PFSK-1 (cell line): Measurements from ENCODE around the gene TMEM43.

Experiments used
- SIN3A ChIP-seq: IDR thresholded peaks from 2 replicates; pipeline ENCODE4 v1.6.1; 2012; ENCODE audit warnings: mild to moderate bottlenecking, low read length, moderate library complexity, borderline replicate concordance; ENCODE audit not compliant: insufficient read depth
- TAF1 ChIP-seq: IDR thresholded peaks from 2 replicates; pipeline ENCODE4 v1.6.1; 2012; ENCODE audit warnings: low read length, control low read depth, borderline replicate concordance; ENCODE audit not compliant: insufficient read depth

- TF ChIP-seq SIN3A (no peak), TAF1 (no peak)
Observed at GRCh38 chr3:14179114-14179465, 54.2 kb downstream of the TMEM43 start.
